Measurements from ENCODE around the gene CCDC171.

DNA sequence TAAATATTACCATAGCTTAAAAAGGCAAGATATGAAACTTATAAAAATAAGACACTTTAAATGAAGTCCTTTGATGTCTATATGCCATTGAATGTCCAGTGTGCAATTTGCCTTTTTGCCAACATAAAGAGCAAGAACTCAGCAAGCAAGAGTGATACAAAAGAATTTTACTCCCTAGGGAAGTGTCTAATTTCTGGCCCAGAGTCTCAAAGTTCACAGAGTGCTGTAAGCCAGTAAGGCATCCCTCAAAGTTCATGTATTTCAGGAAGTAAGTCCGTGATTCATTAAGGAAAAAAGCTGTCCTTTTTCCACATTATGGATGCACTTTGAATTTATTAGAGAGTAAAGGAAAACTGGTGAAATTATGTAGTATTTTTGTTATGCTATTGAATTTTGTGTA lies 185.2 kb downstream of the CCDC171 start:
- TF ChIP-seq, protein P1, sequence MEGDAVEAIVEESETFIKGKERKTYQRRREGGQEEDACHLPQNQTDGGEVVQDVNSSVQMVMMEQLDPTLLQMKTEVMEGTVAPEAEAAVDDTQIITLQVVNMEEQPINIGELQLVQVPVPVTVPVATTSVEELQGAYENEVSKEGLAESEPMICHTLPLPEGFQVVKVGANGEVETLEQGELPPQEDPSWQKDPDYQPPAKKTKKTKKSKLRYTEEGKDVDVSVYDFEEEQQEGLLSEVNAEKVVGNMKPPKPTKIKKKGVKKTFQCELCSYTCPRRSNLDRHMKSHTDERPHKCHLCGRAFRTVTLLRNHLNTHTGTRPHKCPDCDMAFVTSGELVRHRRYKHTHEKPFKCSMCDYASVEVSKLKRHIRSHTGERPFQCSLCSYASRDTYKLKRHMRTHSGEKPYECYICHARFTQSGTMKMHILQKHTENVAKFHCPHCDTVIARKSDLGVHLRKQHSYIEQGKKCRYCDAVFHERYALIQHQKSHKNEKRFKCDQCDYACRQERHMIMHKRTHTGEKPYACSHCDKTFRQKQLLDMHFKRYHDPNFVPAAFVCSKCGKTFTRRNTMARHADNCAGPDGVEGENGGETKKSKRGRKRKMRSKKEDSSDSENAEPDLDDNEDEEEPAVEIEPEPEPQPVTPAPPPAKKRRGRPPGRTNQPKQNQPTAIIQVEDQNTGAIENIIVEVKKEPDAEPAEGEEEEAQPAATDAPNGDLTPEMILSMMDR (IDR thresholded peaks at IDR 0.05), result no peak
- no peak for TF ChIP-seq POLR2A (IDR thresholded peaks at IDR 0.05)
